ENCODE results near the gene BAIAP3. TPM values are rescaled to one million over a fixed set of nuclear protein-coding genes. Genes with fewer than 3 reads are reported as not detected.

BAIAP3 gene
- total RNA-seq, 2 donors from 2014 or later: 0.35 to 2.4 TPM

- Histone ChIP-seq H3K36me3 (no peaks in the 10 kb centered on the region), H3K27me3 (no peaks in the 10 kb centered on the region), H3K27ac (no peak overlapping the region), H3K9me3 (no peaks in the 10 kb centered on the region), H3K4me1 (peaks cover 0 to 7% of the 10 kb centered on the region in 2 donors), H3K4me3 (no peak overlapping the region)
- DNase-seq (ENCODE audit: low spot score): no peak
- TF ChIP-seq, protein P1, sequence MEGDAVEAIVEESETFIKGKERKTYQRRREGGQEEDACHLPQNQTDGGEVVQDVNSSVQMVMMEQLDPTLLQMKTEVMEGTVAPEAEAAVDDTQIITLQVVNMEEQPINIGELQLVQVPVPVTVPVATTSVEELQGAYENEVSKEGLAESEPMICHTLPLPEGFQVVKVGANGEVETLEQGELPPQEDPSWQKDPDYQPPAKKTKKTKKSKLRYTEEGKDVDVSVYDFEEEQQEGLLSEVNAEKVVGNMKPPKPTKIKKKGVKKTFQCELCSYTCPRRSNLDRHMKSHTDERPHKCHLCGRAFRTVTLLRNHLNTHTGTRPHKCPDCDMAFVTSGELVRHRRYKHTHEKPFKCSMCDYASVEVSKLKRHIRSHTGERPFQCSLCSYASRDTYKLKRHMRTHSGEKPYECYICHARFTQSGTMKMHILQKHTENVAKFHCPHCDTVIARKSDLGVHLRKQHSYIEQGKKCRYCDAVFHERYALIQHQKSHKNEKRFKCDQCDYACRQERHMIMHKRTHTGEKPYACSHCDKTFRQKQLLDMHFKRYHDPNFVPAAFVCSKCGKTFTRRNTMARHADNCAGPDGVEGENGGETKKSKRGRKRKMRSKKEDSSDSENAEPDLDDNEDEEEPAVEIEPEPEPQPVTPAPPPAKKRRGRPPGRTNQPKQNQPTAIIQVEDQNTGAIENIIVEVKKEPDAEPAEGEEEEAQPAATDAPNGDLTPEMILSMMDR (IDR thresholded peaks at IDR 0.05): no peak
Observed at GRCh38 chr16:1340730-1341494, 7.5 kb downstream of the BAIAP3 start.

GRCh38 chr16:1341495-1342420 lies 8.3 kb downstream of the BAIAP3 start:
- no peaks in the 10 kb centered on the region for H3K27me3 ChIP-seq

GRCh38 chr16:1342526-1343427 lies 9.3 kb downstream of the BAIAP3 start:
- H3K27me3 ChIP-seq: no peaks in the 10 kb centered on the region
- no peak overlapping the region for H3K27ac ChIP-seq
- H3K4me1 ChIP-seq: peaks cover 0 to 7% of the 10 kb centered on the region in 2 donors
- TF ChIP-seq, protein P1 (IDR thresholded peaks at IDR 0.05): no peak
- DNase-seq (ENCODE audit: low spot score): peak; percentile 87
- no peaks in the 10 kb centered on the region for H3K9me3 ChIP-seq
- H3K4me3 ChIP-seq: peak overlapping the region in 1 of 2 donors; percentile 27
- H3K36me3 ChIP-seq: no peaks in the 10 kb centered on the region

More at GRCh38 chr16:1341495-1342420, 8.3 kb downstream of the BAIAP3 start:
- no peak for DNase-seq (ENCODE audit: low spot score)
- no peak overlapping the region for H3K4me3 ChIP-seq
- no peak overlapping the region for H3K27ac ChIP-seq
- H3K9me3 ChIP-seq: no peaks in the 10 kb centered on the region
- peaks cover 0 to 7% of the 10 kb centered on the region in 2 donors for H3K4me1 ChIP-seq
- TF ChIP-seq, protein P1 (IDR thresholded peaks at IDR 0.05): no peak
- H3K36me3 ChIP-seq: no peaks in the 10 kb centered on the region

DNA sequence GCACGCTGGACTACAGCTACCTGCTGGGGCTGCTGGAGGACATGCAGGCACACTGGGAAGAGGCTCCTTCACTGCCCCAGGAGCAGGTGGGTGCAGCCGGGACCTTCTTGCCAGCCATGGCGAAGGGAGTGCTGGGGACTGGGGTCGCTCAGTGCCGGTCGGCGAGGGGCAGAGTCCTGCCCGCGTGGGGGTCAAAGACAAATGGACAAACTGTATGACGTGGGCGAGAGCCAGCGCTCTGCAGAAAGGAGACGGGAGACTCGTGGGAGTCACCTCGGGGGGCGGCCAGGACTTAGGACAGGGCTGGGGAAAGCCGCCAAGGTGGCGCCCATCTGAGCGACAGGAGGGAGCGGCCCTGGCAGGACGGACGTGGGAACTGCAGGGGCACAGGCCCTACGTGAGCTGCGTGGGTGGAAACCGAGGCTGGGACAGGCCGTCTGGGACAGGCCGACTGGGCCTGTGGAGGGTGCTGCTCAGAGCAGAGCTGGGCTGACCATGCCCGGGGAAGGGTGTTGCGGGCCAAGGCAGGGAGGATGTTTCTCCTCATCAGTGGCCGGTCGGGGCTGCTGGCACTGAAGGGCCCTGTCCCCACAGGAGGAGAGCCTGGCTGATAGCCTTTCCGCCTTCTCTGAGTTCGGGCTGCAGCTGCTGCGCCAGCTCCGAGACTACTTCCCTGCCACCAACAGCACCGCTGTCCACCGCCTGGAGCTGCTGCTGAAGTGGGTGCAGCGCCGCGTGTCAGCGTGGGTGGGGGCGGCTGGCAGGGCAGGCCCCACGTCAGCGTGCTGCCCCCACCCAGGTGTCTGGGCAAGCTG lies 10.2 kb downstream of the BAIAP3 start:
- Histone ChIP-seq H3K27ac (no peak overlapping the region), H3K4me1 (peaks cover 0 to 7% of the 10 kb centered on the region in 2 donors), H3K4me3 (peak overlapping the region in 1 of 2 donors; percentile 27), H3K9me3 (no peaks in the 10 kb centered on the region), H3K27me3 (no peaks in the 10 kb centered on the region), H3K36me3 (peaks cover 7% of the 10 kb centered on the region)
- TF ChIP-seq, protein P1 (IDR thresholded peaks at IDR 0.05): no peak
- no peak for DNase-seq (ENCODE audit: low spot score)
